Breast epithelium (tissue), 4 donors: ENCODE results near the gene HIP1R. TPM values are rescaled to one million over a fixed set of nuclear protein-coding genes. Genes with fewer than 3 reads are reported as not detected.
"Not testable (repeated sequence)": the region's sequence is repeated elsewhere in the genome, so short reads cannot be mapped to it uniquely, and the experiment has no call there.

Experiments
- DNase-seq, 2 donors: peaks; one replicate each; pipeline ENCODE4 v3.0.0-alpha.2; 2019; ENCODE audit warnings: low spot score in 2 of 2
- H3K27ac ChIP-seq, 2 donors: fragments of 200-600 bp; sonication (generic) in 1 of 2; one replicate each; pipeline ENCODE4 v1.5.1; 2016 to 2019; ENCODE audit warnings: mild to moderate bottlenecking in 1 of 2
- H3K27me3 ChIP-seq, 2 donors: fragments of 200-600 bp; sonication (generic) in 1 of 2; one replicate each; pipeline versions ENCODE4 v1.5.1 to v1.6.0; 2017 to 2019; ENCODE audit warnings: control low read depth in 1 of 2, mild to moderate bottlenecking in 1 of 2
- H3K36me3 ChIP-seq: fragments of 200-600 bp; one replicate; pipeline ENCODE4 v1.5.1; 2019
- H3K4me1 ChIP-seq, 2 donors: fragments of 200-600 bp; sonication (generic); one replicate each; pipeline ENCODE4 v1.5.1; 2016 to 2019; ENCODE audit warnings: control low read depth in 1 of 2
- H3K4me3 ChIP-seq, 3 donors: fragments of 200-600 bp; sonication (generic); 1 replicate in 2 of 3; 2 replicates in 1 of 3; pipeline ENCODE4 v1.5.1; 2016 to 2019; ENCODE audit warnings: mild to moderate bottlenecking in 3 of 3, moderate library complexity in 2 of 3
- H3K9me3 ChIP-seq, 2 donors: fragments of 200-600 bp; sonication (generic) in 1 of 2; one replicate each; pipeline ENCODE4 v1.5.1; 2016 to 2019; ENCODE audit warnings: control low read depth in 1 of 2
- POLR2A ChIP-seq: fragments of 450-650 bp; IDR thresholded peaks from one replicate; pipeline ENCODE4 v1.6.1; 2016; ENCODE audit warnings: antibody characterized with exemption, mild to moderate bottlenecking, moderate library complexity
- POLR2AphosphoS5 ChIP-seq, 3 donors: sonication (generic); formaldehyde crosslinking; IDR thresholded peaks; one replicate each; pipeline ENCODE4 v1.6.1; 2017; ENCODE audit warnings: antibody characterized with exemption in 3 of 3
- intact Hi-C: fragments of 100-400 bp; cut with DNase I; formaldehyde crosslinking; loops from one replicate; pipeline ENCODE4 v1.15.1; 2023; ENCODE audit warnings: low total_unique reads
- total RNA-seq, 3 donors: library from RNA; depleted of rRNA; stranded (reverse); fragments of >200 nt; gene quantifications; one replicate each; pipeline ENCODE4 v1.1.0, GENCODE V29; 2016
- TF ChIP-seq, protein P1 (sequence below), 3 donors: fragments of 450-650 bp; IDR thresholded peaks; one replicate each; pipeline ENCODE4 v1.5.1; 2016 to 2017; ENCODE audit warnings: antibody characterized with exemption in 3 of 3, mild to moderate bottlenecking in 3 of 3, moderate library complexity in 3 of 3

The HIP1R gene
- total RNA-seq, 3 donors from 2014 or later = 17.8 to 83.3 (median 49.5) TPM

DNA sequence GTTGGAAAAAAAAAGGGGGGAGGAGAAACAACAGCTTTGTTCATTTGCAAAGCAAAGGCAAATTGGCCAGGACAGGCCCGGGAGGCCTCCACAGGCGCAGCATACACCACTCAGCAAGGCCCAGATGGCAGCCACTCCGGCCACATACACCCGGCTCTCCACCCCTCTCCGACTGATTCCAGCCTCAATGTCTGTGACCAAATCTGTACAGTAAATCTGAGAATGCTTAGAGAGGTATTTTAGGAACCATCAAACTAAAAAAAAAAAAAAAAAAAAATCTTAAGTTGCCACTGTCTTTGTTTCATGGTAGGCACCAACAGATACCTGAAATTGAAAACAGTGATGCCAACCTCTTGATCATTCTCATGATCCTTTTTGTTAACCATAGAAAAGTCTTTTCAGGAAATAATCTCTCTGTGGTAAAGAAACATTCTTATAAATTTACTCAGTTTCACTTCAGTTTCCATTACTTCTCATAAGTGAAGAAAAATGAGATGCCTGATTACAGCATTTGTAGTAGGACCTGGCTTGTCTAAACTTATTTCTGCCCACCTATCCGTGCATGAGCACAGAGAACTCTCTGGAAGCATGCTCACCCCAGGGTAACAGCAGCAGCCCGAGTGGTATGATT lies 40.4 kb downstream of the HIP1R start:
- Histone ChIP-seq H3K4me3 (no peak overlapping the region), H3K27me3 (no peaks in the 10 kb centered on the region), H3K36me3 (no peaks in the 10 kb centered on the region), H3K4me1 (peaks cover 8 to 20% of the 10 kb centered on the region in 2 donors), H3K27ac (peak overlapping the region in 1 of 2 donors; percentile 48), H3K9me3 (no peaks in the 10 kb centered on the region)
- intact Hi-C loops = no loop called here
- TF ChIP-seq POLR2AphosphoS5 (IDR thresholded peaks at IDR 0.05) (no peak), POLR2A (no peak)
- TF ChIP-seq, protein P1, sequence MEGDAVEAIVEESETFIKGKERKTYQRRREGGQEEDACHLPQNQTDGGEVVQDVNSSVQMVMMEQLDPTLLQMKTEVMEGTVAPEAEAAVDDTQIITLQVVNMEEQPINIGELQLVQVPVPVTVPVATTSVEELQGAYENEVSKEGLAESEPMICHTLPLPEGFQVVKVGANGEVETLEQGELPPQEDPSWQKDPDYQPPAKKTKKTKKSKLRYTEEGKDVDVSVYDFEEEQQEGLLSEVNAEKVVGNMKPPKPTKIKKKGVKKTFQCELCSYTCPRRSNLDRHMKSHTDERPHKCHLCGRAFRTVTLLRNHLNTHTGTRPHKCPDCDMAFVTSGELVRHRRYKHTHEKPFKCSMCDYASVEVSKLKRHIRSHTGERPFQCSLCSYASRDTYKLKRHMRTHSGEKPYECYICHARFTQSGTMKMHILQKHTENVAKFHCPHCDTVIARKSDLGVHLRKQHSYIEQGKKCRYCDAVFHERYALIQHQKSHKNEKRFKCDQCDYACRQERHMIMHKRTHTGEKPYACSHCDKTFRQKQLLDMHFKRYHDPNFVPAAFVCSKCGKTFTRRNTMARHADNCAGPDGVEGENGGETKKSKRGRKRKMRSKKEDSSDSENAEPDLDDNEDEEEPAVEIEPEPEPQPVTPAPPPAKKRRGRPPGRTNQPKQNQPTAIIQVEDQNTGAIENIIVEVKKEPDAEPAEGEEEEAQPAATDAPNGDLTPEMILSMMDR (IDR thresholded peaks at IDR 0.05) = no peak
- no peak for DNase-seq

DNA sequence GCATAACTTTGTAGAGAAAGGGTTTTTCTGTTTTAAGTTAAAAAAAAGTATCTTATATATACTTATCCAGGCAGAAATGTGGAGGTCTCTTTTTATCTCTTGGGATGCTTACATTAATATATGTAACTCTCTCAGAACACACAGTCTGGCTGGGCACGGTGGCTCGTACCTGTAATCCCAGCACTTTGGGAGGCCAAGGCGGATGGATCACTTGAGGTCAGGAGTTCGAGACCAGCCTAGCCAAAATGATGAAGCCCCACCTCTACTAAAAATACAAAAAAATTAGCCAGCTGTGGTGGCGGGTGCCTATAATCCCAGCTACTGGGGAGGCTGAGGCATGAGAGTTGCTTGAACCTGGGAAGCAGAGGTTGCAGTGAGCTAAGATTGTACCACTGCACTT lies 41.0 kb downstream of the HIP1R start:
- intact Hi-C loops, H3K27me3 ChIP-seq, DNase-seq, H3K36me3 ChIP-seq, H3K9me3 ChIP-seq, H3K4me3 ChIP-seq: not testable (repeated sequence)
- Histone ChIP-seq H3K4me1 (peaks cover 3 to 20% of the 10 kb centered on the region in 2 donors), H3K27ac (peak overlapping the region in 1 of 2 donors; percentile 35)

DNA sequence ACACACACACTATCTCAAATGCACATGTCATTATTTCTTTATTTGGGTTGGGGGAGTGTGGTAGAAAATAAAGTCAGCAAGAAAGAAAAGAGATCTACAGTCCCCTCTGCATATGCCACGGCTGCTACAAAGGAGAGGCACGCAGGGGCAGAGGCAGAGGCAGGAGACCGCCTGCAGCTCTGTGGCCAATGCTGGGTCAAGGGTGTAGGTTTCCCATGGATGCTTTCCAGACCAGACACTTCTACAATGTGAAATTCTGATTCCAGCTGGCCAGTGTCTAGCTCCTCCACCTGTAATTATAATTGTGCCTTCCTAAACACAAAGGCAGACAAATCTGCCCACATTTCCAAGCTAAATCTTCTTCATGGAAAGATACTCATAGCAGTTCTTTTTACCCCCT lies 41.5 kb downstream of the HIP1R start:
- no peak overlapping the region for H3K4me3 ChIP-seq
- no peaks in the 10 kb centered on the region for H3K9me3 ChIP-seq
- TF ChIP-seq POLR2AphosphoS5 (IDR thresholded peaks at IDR 0.05) = no peak
- TF ChIP-seq, protein P1 (IDR thresholded peaks at IDR 0.05) = no peak
- no peak for TF ChIP-seq POLR2A
- DNase-seq = no peak
- H3K4me1 ChIP-seq = peaks cover 3 to 20% of the 10 kb centered on the region in 2 donors
- H3K27me3 ChIP-seq = no peaks in the 10 kb centered on the region
- peak overlapping the region in 1 of 2 donors; percentile 26 for H3K27ac ChIP-seq
- H3K36me3 ChIP-seq = no peaks in the 10 kb centered on the region
- intact Hi-C loops = no loop called here

DNA sequence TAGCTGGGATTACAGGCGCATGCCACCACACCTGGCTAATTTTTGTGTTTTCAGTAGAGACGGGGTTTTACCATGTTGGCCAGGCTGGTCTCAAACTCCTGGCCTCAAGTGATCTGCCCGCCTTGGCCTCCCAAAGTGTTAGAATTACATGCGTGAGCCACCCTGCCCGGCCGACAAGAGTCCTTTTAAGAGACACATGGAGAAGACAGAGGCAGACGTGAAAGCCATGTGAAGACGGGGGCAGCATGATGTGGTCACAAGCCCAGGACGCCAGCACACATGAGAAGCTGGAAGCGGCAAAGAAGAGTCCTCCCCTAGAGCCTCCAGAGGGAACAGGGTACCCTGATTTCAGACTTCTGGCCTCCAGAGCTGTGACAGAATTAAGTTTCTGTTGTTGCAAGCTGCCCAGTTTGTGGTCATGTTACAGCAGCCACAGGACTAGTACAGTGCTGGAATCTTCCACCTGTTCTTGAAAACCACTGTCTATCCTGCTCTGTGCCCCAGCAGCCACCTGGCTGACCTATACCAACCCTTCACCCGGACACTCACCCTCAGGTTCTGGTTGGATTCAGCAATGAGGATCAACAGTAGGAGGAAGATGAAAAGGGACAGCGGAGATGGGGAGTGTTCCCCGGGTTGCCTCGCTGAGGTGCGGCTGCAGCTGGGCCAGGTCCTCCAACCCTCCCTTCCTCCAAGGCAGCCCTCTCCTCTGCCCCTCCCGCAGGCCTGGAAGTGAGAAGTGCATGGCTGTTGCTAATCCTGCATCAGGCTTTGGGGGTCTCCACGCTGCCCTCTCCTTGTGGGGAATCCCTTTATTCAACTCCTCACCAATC lies 43.7 kb downstream of the HIP1R start:
- TF ChIP-seq POLR2AphosphoS5 (IDR thresholded peaks at IDR 0.05) (no peak), POLR2A (no peak)
- TF ChIP-seq, protein P1 (IDR thresholded peaks at IDR 0.05) = no peak
- Histone ChIP-seq H3K27me3 (no peaks in the 10 kb centered on the region), H3K36me3 (no peaks in the 10 kb centered on the region), H3K4me3 (no peak overlapping the region), H3K9me3 (no peaks in the 10 kb centered on the region), H3K27ac (peak overlapping the region; percentile 19 to 59), H3K4me1 (peaks cover 0 to 19% of the 10 kb centered on the region in 2 donors)
- no peak for DNase-seq
- intact Hi-C loops = no loop called here

DNA sequence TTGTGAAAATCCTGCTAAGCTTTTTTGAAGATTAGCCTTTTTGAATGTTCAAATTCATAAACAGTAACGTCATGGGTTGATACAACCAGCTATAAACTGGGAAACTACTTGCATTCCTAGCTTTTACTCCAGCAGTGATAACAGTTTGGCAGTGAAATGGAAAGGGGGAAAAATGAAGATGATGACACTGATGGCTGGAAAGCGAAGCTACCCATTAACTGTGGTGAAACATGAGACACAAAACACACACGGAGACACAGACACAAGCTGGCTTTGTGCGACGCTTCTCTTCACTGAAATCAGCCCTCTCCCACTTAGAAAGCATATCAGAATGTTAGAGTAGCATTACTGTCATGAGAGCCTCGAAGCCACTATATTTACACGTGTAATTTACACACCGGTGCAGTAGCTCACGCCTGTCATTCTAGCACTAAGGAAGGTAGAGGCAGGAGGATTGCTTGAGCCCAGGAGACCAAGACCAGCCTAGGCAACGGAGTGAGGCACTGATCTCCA lies 45.0 kb downstream of the HIP1R start:
- H3K4me3 ChIP-seq = no peak overlapping the region
- no peaks in the 10 kb centered on the region for H3K9me3 ChIP-seq
- H3K27me3 ChIP-seq = no peaks in the 10 kb centered on the region
- H3K36me3 ChIP-seq = no peaks in the 10 kb centered on the region
- peaks cover 0 to 24% of the 10 kb centered on the region in 2 donors for H3K4me1 ChIP-seq
- TF ChIP-seq POLR2AphosphoS5 (IDR thresholded peaks at IDR 0.05) = no peak
- TF ChIP-seq POLR2A = no peak
- TF ChIP-seq, protein P1 (IDR thresholded peaks at IDR 0.05) = no peak
- peak overlapping the region in 1 of 2 donors; percentile 54 for H3K27ac ChIP-seq
- intact Hi-C loops = no loop called here
- no peak for DNase-seq
